Tongue (tissue), 2 donors: ENCODE results near the gene IL1RAPL2. TPM values are rescaled to one million over a fixed set of nuclear protein-coding genes. Genes with fewer than 3 reads are reported as not detected.
A peak's percentile ranks its signal among the peaks of the same experiment; 100 is the strongest.
"Not testable (repeated sequence)": the region's sequence is repeated elsewhere in the genome, so short reads cannot be mapped to it uniquely, and the experiment has no call there.

Experiments used
- DNase-seq: peaks from one replicate; pipeline ENCODE4 v3.0.0-alpha.2; 2015
- total RNA-seq: library from RNA; depleted of rRNA; stranded (reverse); fragments of >200 nt; gene quantifications from one replicate; pipeline ENCODE4 v1.2.3, GENCODE V29; 2014

The IL1RAPL2 gene
- total RNA-seq, 1 donor from 2014 or later: 7.8 TPM

GRCh38 chrX:104670051-104670450 lies 104.1 kb downstream of the IL1RAPL2 start:
- DNase-seq: no peak

- DNase-seq: not testable (repeated sequence)
Observed at GRCh38 chrX:104677517-104677916, 111.5 kb downstream of the IL1RAPL2 start.

- DNase-seq: no peak
Observed at GRCh38 chrX:104679175-104679574, 113.2 kb downstream of the IL1RAPL2 start.

GRCh38 chrX:104681214-104681613 lies 115.2 kb downstream of the IL1RAPL2 start:
- DNase-seq: no peak

GRCh38 chrX:104684077-104684476 lies 118.1 kb downstream of the IL1RAPL2 start:
- DNase-seq: no peak

- no peak for DNase-seq
Observed at GRCh38 chrX:104695593-104695992, 129.6 kb downstream of the IL1RAPL2 start.

GRCh38 chrX:104696667-104697066 lies 130.7 kb downstream of the IL1RAPL2 start:
- DNase-seq: no peak

- DNase-seq: peak; percentile 6
Observed at GRCh38 chrX:104697294-104697693, 131.3 kb downstream of the IL1RAPL2 start.

GRCh38 chrX:104707042-104707441 lies 141.0 kb downstream of the IL1RAPL2 start:
- no peak for DNase-seq

- no peak for DNase-seq
Observed at GRCh38 chrX:104707572-104707971, 141.6 kb downstream of the IL1RAPL2 start.

- no peak for DNase-seq
Observed at GRCh38 chrX:104712515-104712914, 146.5 kb downstream of the IL1RAPL2 start.

- DNase-seq: no peak
Observed at GRCh38 chrX:104721854-104722253, 155.9 kb downstream of the IL1RAPL2 start.

- no peak for DNase-seq
Observed at GRCh38 chrX:104728456-104728855, 162.5 kb downstream of the IL1RAPL2 start.

- no peak for DNase-seq
Observed at GRCh38 chrX:104742355-104742754, 176.4 kb downstream of the IL1RAPL2 start.

GRCh38 chrX:104745152-104745551 lies 179.2 kb downstream of the IL1RAPL2 start:
- DNase-seq: no peak

GRCh38 chrX:104749951-104750610 lies 184.1 kb downstream of the IL1RAPL2 start:
- DNase-seq: peak; percentile 37

- no peak for DNase-seq
Observed at GRCh38 chrX:104762641-104763040, 196.6 kb downstream of the IL1RAPL2 start.

- DNase-seq: no peak
Observed at GRCh38 chrX:104789784-104790183, 223.8 kb downstream of the IL1RAPL2 start.

GRCh38 chrX:104795804-104796203 lies 229.8 kb downstream of the IL1RAPL2 start:
- DNase-seq: no peak

GRCh38 chrX:104803219-104803618 lies 237.2 kb downstream of the IL1RAPL2 start:
- DNase-seq: no peak

- DNase-seq: no peak
Observed at GRCh38 chrX:104806346-104806745, 240.3 kb downstream of the IL1RAPL2 start.

- DNase-seq: no peak
Observed at GRCh38 chrX:104833401-104833800, 267.4 kb downstream of the IL1RAPL2 start.

- DNase-seq: no peak
Observed at GRCh38 chrX:104842646-104843045, 276.6 kb downstream of the IL1RAPL2 start.

GRCh38 chrX:104852241-104852640 lies 286.2 kb downstream of the IL1RAPL2 start:
- no peak for DNase-seq

GRCh38 chrX:104854188-104854587 lies 288.2 kb downstream of the IL1RAPL2 start:
- no peak for DNase-seq
